Measurements from ENCODE around the gene FBLN7. TPM values are rescaled to one million over a fixed set of nuclear protein-coding genes. Genes with fewer than 3 reads are reported as not detected.

The FBLN7 gene
- total RNA-seq, 1 donor from 2014 or later = 2.4 TPM

- no peaks in the 10 kb centered on the region for H3K36me3 Mint-ChIP-seq
- H3K9me3 Mint-ChIP-seq = no peaks in the 10 kb centered on the region
- peaks cover 7% of the 10 kb centered on the region for H3K4me1 Mint-ChIP-seq
- no peak for DNase-seq (ENCODE audit: low spot score in 2 of 2, unreplicated experiment in 2 of 2)
- TF ChIP-seq CTCF (IDR thresholded peaks at IDR 0.05; ENCODE audit: unreplicated experiment) = no peak
- H3K4me3 Mint-ChIP-seq = no peak overlapping the region
- H3K27me3 Mint-ChIP-seq (ENCODE audit: low read depth) = no peaks in the 10 kb centered on the region
- no peak overlapping the region for H3K27ac Mint-ChIP-seq
These were observed 11.0 kb downstream of the FBLN7 start for GRCh38 chr2:112149194-112149593.

DNA sequence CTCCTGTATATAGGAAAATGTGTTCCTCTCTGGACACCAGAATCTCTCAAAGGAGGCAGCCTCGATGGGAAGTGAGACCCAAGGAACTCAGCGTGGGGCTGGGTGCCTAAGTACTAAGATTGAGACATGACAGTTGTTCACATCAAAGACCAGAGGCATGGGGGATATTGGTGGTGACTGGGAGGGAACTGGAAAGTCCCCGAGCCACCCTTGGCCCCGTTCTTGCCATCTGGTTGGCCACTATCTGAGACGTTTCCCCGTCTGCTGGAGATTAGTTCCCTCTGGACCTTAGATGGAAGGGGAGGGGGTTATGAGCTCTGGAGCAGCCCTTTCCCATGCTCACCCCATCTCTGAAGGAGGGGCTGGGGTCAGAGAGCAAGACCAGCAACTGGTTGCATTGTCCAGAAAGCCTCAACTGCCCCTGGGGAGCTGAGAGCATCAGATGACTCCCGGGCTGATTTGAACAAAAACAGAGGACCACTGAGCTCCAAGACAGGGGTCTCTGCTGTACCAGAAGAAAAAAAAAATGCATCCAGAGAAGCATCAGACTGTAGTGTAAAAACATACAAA is 11.8 kb downstream of the FBLN7 start:
- TF ChIP-seq CTCF (IDR thresholded peaks at IDR 0.05; ENCODE audit: unreplicated experiment) = no peak
- H3K36me3 Mint-ChIP-seq = no peaks in the 10 kb centered on the region
- no peaks in the 10 kb centered on the region for H3K27me3 Mint-ChIP-seq (ENCODE audit: low read depth)
- H3K4me1 Mint-ChIP-seq = peaks cover 7% of the 10 kb centered on the region
- H3K27ac Mint-ChIP-seq = peak overlapping the region; percentile 70
- H3K9me3 Mint-ChIP-seq = no peaks in the 10 kb centered on the region
- no peak overlapping the region for H3K4me3 Mint-ChIP-seq
- no peak for DNase-seq (ENCODE audit: low spot score in 2 of 2, unreplicated experiment in 2 of 2)

DNA sequence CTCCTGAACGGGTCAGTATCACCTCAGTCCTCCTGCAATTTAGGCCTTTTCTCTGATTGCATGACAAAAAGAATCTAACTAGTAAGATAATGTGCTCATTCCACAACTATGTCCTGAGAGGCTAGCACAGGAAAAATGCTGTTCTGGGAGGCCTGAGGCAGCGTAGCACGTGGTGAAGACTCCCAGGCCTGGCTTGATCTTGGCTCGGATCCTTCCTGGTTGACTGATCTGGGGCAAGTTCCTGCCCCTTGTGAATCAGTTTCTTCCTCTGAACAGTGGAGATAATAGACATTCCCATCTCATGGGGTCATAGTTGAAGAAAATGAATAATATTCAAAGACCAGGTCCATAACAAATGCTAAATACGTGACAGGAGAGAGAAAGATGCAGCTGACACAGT is 12.3 kb downstream of the FBLN7 start:
- peaks cover 7% of the 10 kb centered on the region for H3K4me1 Mint-ChIP-seq
- no peaks in the 10 kb centered on the region for H3K36me3 Mint-ChIP-seq
- TF ChIP-seq CTCF (IDR thresholded peaks at IDR 0.05; ENCODE audit: unreplicated experiment) = no peak
- no peaks in the 10 kb centered on the region for H3K27me3 Mint-ChIP-seq (ENCODE audit: low read depth)
- no peak for DNase-seq (ENCODE audit: low spot score in 2 of 2, unreplicated experiment in 2 of 2)
- no peak overlapping the region for H3K4me3 Mint-ChIP-seq
- peak overlapping the region; percentile 70 for H3K27ac Mint-ChIP-seq
- no peaks in the 10 kb centered on the region for H3K9me3 Mint-ChIP-seq

DNA sequence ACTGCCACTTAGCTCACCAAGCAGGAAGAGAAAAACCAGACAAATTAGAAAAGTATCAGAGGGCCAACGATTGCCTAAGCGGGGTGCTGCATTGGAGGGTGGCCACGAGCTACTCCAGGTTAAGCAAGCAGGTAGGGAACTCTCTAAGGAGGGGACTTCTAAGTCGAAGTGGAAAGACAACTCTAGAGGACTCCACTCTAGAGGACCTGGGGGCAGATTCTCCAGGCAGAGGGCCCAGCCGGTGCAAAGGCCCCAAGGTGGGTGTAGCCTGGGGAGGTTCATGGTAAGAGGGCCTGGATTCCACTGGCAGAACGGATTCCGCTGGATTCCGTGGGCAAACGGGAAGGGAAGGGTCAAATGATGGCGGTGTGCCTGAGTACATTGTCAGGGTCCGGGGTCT is 12.7 kb downstream of the FBLN7 start:
- no peak for TF ChIP-seq CTCF (IDR thresholded peaks at IDR 0.05; ENCODE audit: unreplicated experiment)
- H3K4me3 Mint-ChIP-seq = no peak overlapping the region
- H3K27me3 Mint-ChIP-seq (ENCODE audit: low read depth) = no peaks in the 10 kb centered on the region
- no peaks in the 10 kb centered on the region for H3K36me3 Mint-ChIP-seq
- peak in 1 of 2 experiments; percentile 34 for DNase-seq (ENCODE audit: low spot score in 2 of 2, unreplicated experiment in 2 of 2)
- peak overlapping the region; percentile 70 for H3K27ac Mint-ChIP-seq
- H3K9me3 Mint-ChIP-seq = no peaks in the 10 kb centered on the region
- peaks cover 7% of the 10 kb centered on the region for H3K4me1 Mint-ChIP-seq

GRCh38 chr2:112151271-112151670 is 13.1 kb downstream of the FBLN7 start:
- Mint-ChIP-seq H3K36me3 (no peaks in the 10 kb centered on the region), H3K4me3 (no peak overlapping the region), H3K4me1 (peaks cover 7% of the 10 kb centered on the region), H3K27ac (no peak overlapping the region), H3K27me3 (ENCODE audit: low read depth) (no peaks in the 10 kb centered on the region), H3K9me3 (no peaks in the 10 kb centered on the region)
- DNase-seq (ENCODE audit: low spot score in 2 of 2, unreplicated experiment in 2 of 2) = no peak
- no peak for TF ChIP-seq CTCF (IDR thresholded peaks at IDR 0.05; ENCODE audit: unreplicated experiment)
